ENCODE results near the gene BPIFA3.
A peak's percentile ranks its signal among the peaks of the same experiment; 100 is the strongest.

BPIFA3 gene

DNA sequence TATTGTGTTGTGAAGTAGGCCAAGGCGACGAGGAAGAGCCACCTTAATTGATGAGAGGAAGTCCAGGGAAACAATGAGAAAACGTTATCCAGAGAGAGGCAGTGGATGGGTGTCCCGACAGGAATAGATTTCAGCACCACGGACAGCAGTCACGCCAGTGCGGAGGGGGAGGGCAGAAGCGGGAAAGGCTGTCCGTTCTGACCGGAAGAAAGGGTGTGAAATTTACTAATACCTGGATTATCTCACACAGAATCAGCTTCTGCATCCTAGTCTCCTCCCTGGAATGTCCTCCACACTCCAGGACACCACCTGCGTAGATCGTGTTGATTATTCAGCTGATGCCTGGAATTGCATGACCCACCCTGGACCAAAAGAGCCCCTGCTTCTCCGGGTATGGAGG lies 7.4 kb upstream of the BPIFA3 start:
- TF ChIP-seq, protein P1, sequence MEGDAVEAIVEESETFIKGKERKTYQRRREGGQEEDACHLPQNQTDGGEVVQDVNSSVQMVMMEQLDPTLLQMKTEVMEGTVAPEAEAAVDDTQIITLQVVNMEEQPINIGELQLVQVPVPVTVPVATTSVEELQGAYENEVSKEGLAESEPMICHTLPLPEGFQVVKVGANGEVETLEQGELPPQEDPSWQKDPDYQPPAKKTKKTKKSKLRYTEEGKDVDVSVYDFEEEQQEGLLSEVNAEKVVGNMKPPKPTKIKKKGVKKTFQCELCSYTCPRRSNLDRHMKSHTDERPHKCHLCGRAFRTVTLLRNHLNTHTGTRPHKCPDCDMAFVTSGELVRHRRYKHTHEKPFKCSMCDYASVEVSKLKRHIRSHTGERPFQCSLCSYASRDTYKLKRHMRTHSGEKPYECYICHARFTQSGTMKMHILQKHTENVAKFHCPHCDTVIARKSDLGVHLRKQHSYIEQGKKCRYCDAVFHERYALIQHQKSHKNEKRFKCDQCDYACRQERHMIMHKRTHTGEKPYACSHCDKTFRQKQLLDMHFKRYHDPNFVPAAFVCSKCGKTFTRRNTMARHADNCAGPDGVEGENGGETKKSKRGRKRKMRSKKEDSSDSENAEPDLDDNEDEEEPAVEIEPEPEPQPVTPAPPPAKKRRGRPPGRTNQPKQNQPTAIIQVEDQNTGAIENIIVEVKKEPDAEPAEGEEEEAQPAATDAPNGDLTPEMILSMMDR (IDR thresholded peaks at IDR 0.05; ENCODE audit: insufficient read depth, low read depth, low read length, missing control alignments), result no peak
- no peak overlapping the region for H3K4me3 ChIP-seq (ENCODE audit: low read depth, low read length)
- DNase-seq (ENCODE audit: low read depth), result peak; percentile 63

DNA sequence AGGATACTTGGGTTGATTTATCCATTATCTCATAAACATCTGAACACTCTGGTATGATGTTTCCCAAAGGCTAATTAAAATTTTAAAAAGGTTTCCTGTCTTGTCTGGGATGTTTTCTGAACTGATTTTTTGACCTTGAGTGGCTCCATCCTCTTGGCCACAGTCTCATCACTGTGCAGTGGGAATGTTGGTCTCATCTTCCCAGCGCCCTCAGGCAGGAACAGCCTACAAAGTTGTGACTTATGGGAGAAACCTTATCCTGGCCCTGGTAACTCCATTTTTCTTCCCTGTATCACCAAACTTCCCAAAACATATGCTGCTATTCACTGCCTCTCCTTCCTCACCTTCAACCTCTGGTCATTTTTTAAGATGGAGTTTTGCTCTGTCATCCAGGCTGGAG lies 6.8 kb upstream of the BPIFA3 start:
- TF ChIP-seq, protein P1 (IDR thresholded peaks at IDR 0.05; ENCODE audit: insufficient read depth, low read depth, low read length, missing control alignments), result no peak
- H3K4me3 ChIP-seq (ENCODE audit: low read depth, low read length), result no peak overlapping the region
- no peak for DNase-seq (ENCODE audit: low read depth)

DNA sequence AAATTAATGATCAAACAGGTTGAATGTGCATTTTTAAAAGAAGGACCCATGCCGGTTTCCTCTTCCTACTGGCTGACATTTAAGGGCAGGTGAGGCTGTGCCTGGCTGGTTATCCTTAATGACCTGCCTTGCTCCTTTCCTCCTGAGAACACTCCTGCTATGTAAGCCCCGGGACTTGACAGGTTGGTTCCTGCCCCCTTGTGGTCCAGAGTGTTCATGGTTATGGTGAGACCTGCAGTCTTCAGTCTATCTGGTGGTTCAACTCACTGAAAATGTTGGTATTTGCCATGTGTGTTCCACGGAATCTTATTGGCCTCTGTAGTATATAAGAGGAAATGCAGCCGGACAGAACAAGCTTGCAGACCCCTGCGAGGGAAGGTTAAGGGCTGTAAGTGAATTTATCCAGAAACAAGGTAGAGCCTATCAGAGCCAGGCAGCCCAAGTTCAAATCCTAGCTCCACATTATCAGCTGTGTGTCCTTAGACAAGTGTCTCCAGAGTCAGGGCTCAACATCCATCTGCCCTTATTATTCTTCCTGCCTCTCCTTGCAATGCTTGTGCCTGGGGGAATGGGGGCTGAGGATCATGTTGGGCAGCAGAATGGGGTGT lies 5.2 kb upstream of the BPIFA3 start:
- TF ChIP-seq, protein P1 (IDR thresholded peaks at IDR 0.05; ENCODE audit: insufficient read depth, low read depth, low read length, missing control alignments), result peak; percentile 56
- H3K4me3 ChIP-seq (ENCODE audit: low read depth, low read length), result no peak overlapping the region
- peak; percentile 71 for DNase-seq (ENCODE audit: low read depth)

DNA sequence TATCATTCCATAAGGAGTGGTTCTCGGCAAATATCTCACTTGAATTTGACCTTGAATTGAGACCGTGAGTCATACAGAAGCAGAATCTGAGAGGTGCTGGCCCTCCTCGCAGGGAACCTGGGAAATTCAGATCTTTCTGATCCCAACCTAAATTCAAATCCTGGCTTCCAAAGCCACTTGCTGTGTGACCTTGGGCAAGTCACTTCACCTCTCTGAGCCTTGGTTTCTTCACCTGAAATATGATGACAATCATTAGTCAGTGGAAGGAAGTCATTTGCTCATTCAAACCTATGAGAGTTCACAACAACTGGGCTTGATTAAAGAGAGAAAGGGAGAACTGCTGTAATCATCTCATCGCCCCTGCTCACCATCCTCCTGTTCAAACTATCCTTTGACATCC lies 7.2 kb downstream of the BPIFA3 start:
- TF ChIP-seq, protein P1 (IDR thresholded peaks at IDR 0.05; ENCODE audit: insufficient read depth, low read depth, low read length, missing control alignments), result no peak
- DNase-seq (ENCODE audit: low read depth), result no peak
- H3K4me3 ChIP-seq (ENCODE audit: low read depth, low read length), result no peak overlapping the region

DNA sequence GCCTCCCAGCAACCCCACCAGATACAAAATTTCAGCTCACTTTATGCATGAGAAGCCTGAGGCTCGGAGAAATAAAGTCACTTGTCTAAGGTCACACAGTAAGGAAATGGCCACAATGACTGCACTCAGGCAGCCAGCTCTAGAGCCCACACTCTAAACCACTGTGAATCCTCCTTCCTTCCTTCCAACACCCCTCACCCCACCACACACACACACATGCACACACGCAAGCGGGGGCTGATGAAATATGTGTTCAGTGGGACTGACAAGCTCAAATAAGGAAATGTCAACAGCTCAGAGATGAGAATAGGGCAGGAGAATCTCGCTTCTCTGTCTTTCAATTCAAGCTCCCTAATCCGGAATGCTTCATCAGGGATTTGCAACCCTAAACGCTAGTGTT lies 12.7 kb downstream of the BPIFA3 start:
- no peak for DNase-seq (ENCODE audit: low read depth)
- TF ChIP-seq, protein P1 (IDR thresholded peaks at IDR 0.05; ENCODE audit: insufficient read depth, low read depth, low read length, missing control alignments), result no peak
- no peak overlapping the region for H3K4me3 ChIP-seq (ENCODE audit: low read depth, low read length)

DNA sequence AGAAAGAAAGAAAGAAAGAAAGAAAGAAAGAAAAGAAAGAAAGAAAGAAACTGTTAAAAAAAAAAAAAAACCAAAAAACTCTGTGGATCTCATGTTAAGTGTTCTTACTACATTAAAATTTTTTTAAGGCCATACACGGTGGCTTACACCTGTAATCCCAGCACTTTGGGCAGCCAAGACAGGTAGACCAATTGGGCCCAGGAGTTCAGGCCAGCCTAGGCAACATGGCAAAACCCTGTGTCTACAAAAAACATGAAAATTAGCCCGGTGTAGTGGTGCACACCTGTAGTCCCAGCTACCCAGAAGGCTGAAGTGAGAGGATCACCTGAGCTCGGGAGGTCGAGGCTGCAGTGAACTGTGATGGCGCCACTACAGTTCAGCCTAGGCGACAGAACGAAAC lies 14.1 kb downstream of the BPIFA3 start:
- no peak overlapping the region for H3K4me3 ChIP-seq (ENCODE audit: low read depth, low read length)
- DNase-seq (ENCODE audit: low read depth), result no peak
- TF ChIP-seq, protein P1 (IDR thresholded peaks at IDR 0.05; ENCODE audit: insufficient read depth, low read depth, low read length, missing control alignments), result no peak

DNA sequence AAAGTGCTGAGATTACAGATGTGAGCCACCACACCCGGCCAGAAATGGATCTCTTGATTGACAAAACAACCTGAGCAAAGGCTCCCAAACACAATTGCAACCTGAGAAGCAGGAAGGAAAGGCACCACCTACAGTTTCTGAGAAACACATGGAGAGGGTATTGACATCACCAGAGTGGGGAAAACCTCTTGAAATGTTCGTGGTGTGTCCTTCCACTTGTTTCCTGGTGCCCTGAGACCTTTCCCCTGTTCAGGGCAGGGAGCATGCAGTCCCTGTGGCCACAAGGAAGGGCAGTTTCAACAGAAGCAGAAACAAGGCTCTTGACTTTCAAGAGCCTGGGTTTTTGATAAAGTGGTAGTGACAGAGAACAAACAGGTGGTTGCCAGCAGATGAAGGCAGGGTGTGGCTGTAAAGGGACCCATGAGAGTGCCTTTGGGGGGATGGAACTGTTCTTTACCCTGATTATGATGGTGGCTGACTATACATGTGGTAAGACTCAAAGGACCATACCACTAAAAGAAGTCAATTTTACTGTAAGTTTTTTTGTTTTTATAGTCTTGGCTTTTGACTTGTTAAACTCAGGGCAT lies 15.4 kb downstream of the BPIFA3 start:
- TF ChIP-seq, protein P1 (IDR thresholded peaks at IDR 0.05; ENCODE audit: insufficient read depth, low read depth, low read length, missing control alignments), result no peak
- DNase-seq (ENCODE audit: low read depth), result no peak
- H3K4me3 ChIP-seq (ENCODE audit: low read depth, low read length), result no peak overlapping the region

Data from GM12865 (cell line).